Activated naive CD8-positive, alpha-beta T cell (primary cell): ENCODE data around the gene CCDC191.

Experiments used
- H3K27ac Mint-ChIP-seq: one replicate; pipeline ENCODE4 v1.8.0; 2021; ENCODE audit warnings: mixed read lengths
- H3K27me3 Mint-ChIP-seq: one replicate; pipeline ENCODE4 v1.8.0; 2021; ENCODE audit warnings: mixed read lengths
- H3K36me3 Mint-ChIP-seq: one replicate; pipeline ENCODE4 v1.8.0; 2021; ENCODE audit warnings: mixed read lengths
- H3K4me1 Mint-ChIP-seq: one replicate; pipeline ENCODE4 v1.8.0; 2021; ENCODE audit warnings: low read depth, mixed read lengths
- H3K4me3 Mint-ChIP-seq: one replicate; pipeline ENCODE4 v1.8.0; 2021; ENCODE audit warnings: mild to moderate bottlenecking, mixed read lengths
- H3K9me3 Mint-ChIP-seq: one replicate; pipeline ENCODE4 v1.8.0; 2021; ENCODE audit warnings: low read depth, mixed read lengths

The CCDC191 gene

GRCh38 chr3:114079761-114080160 lies 23.4 kb upstream of the CCDC191 start:
- no peak overlapping the region for H3K4me3 Mint-ChIP-seq
- H3K36me3 Mint-ChIP-seq = peaks cover 25% of the 10 kb centered on the region
- H3K27ac Mint-ChIP-seq = no peak overlapping the region
- H3K27me3 Mint-ChIP-seq = no peaks in the 10 kb centered on the region
- no peaks in the 10 kb centered on the region for H3K4me1 Mint-ChIP-seq
- no peaks in the 10 kb centered on the region for H3K9me3 Mint-ChIP-seq

- no peak overlapping the region for H3K27ac Mint-ChIP-seq
- no peaks in the 10 kb centered on the region for H3K4me1 Mint-ChIP-seq
- H3K9me3 Mint-ChIP-seq = no peaks in the 10 kb centered on the region
- peaks cover 25% of the 10 kb centered on the region for H3K36me3 Mint-ChIP-seq
- no peak overlapping the region for H3K4me3 Mint-ChIP-seq
- no peaks in the 10 kb centered on the region for H3K27me3 Mint-ChIP-seq
Measured at GRCh38 chr3:114078126-114078525, 21.8 kb upstream of the CCDC191 start.

GRCh38 chr3:114076711-114077110 lies 20.4 kb upstream of the CCDC191 start:
- H3K9me3 Mint-ChIP-seq = no peaks in the 10 kb centered on the region
- H3K36me3 Mint-ChIP-seq = peaks cover 33% of the 10 kb centered on the region
- no peak overlapping the region for H3K27ac Mint-ChIP-seq
- H3K27me3 Mint-ChIP-seq = no peaks in the 10 kb centered on the region
- no peak overlapping the region for H3K4me3 Mint-ChIP-seq
- no peaks in the 10 kb centered on the region for H3K4me1 Mint-ChIP-seq

DNA sequence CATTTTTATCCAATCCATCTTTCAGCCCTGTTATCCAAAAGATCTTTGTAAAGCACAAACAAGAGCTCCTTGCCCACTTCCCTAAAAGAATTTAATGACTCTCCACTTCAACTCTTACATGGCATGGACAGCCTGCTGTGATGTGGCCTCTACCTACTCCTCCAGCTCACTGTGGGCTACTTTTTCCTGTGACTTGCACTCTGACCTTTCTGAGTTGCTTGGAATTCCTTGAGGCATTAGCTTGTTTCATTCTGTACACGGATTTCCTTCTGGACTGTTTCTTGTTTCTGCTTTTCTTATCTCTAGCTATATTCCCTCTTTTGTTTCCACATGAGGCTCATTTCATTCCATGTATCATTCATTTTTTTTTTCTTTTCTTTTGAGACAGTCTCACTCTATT lies 15.5 kb upstream of the CCDC191 start:
- Mint-ChIP-seq H3K4me1 (no peaks in the 10 kb centered on the region), H3K36me3 (peaks cover 37% of the 10 kb centered on the region), H3K27ac (no peak overlapping the region), H3K4me3 (no peak overlapping the region), H3K9me3 (no peaks in the 10 kb centered on the region), H3K27me3 (no peaks in the 10 kb centered on the region)

DNA sequence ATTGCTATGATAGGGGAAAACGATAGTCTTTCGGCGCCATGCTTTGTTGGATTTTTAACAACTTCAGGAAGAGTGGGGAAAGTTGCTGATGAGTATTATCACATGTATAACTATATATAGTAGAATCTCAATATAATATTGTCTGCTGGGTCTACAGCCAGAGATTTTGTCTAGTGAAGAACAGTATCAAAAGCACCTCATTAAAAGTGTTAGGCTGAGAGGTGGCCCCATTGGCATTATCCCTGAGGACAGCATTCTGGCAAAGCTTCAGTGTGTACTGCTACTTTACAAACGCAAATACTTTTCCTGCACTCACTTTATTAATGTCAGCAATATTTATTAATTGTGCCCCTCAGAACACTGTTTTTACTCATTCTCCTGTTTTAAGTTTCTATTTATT lies 12.0 kb upstream of the CCDC191 start:
- H3K27ac Mint-ChIP-seq = no peak overlapping the region
- peaks cover 11% of the 10 kb centered on the region for H3K4me1 Mint-ChIP-seq
- H3K4me3 Mint-ChIP-seq = no peak overlapping the region
- H3K9me3 Mint-ChIP-seq = no peaks in the 10 kb centered on the region
- no peaks in the 10 kb centered on the region for H3K27me3 Mint-ChIP-seq
- peaks cover 25% of the 10 kb centered on the region for H3K36me3 Mint-ChIP-seq

GRCh38 chr3:114067804-114068203 lies 11.5 kb upstream of the CCDC191 start:
- Mint-ChIP-seq H3K36me3 (peaks cover 24% of the 10 kb centered on the region), H3K4me1 (peaks cover 13% of the 10 kb centered on the region), H3K27me3 (no peaks in the 10 kb centered on the region), H3K4me3 (no peak overlapping the region), H3K27ac (no peak overlapping the region), H3K9me3 (no peaks in the 10 kb centered on the region)

GRCh38 chr3:114060906-114061655 lies 4.8 kb upstream of the CCDC191 start:
- Mint-ChIP-seq H3K27ac (no peak overlapping the region), H3K4me3 (no peak overlapping the region), H3K36me3 (peaks cover 5% of the 10 kb centered on the region)

GRCh38 chr3:114058646-114059045 lies 2.3 kb upstream of the CCDC191 start:
- Mint-ChIP-seq H3K4me3 (peak overlapping the region; percentile 99), H3K4me1 (peaks cover 60% of the 10 kb centered on the region), H3K27me3 (no peaks in the 10 kb centered on the region), H3K9me3 (no peaks in the 10 kb centered on the region), H3K36me3 (peaks cover 3% of the 10 kb centered on the region), H3K27ac (no peak overlapping the region)

More at GRCh38 chr3:114060906-114061655, 4.8 kb upstream of the CCDC191 start:
- Mint-ChIP-seq H3K9me3 (no peaks in the 10 kb centered on the region), H3K27me3 (no peaks in the 10 kb centered on the region), H3K4me1 (peaks cover 60% of the 10 kb centered on the region)

- Mint-ChIP-seq H3K9me3 (no peaks in the 10 kb centered on the region), H3K27me3 (no peaks in the 10 kb centered on the region), H3K4me3 (peak overlapping the region; percentile 99), H3K27ac (peak overlapping the region; percentile 97), H3K4me1 (peaks cover 52% of the 10 kb centered on the region), H3K36me3 (peaks cover 3% of the 10 kb centered on the region)
Measured at GRCh38 chr3:114057011-114057347, 653 bp upstream of the CCDC191 start.

DNA sequence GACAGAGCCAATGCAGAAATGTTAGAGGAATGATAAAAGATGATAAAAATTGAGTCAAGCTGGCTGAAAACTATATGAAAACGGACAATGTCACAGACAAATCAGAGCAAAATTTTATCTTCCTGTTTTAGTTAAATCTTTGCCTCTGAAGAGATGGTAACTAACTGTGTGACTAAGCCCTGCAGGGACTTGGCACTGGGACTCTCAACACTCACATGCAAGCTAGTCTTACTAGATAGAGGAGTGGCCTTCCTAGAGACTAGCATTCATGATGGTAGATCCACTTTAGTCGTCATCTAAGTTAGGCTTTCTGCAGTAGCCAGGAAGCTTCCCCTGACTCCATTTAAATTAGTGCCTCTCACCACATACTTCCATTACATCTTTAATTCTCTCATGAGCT lies 4.1 kb downstream of the CCDC191 start:
- H3K27ac Mint-ChIP-seq = no peak overlapping the region
- H3K27me3 Mint-ChIP-seq = peaks cover 2% of the 10 kb centered on the region
- H3K4me1 Mint-ChIP-seq = peaks cover 13% of the 10 kb centered on the region
- no peaks in the 10 kb centered on the region for H3K9me3 Mint-ChIP-seq
- peaks cover 4% of the 10 kb centered on the region for H3K36me3 Mint-ChIP-seq
- no peak overlapping the region for H3K4me3 Mint-ChIP-seq

DNA sequence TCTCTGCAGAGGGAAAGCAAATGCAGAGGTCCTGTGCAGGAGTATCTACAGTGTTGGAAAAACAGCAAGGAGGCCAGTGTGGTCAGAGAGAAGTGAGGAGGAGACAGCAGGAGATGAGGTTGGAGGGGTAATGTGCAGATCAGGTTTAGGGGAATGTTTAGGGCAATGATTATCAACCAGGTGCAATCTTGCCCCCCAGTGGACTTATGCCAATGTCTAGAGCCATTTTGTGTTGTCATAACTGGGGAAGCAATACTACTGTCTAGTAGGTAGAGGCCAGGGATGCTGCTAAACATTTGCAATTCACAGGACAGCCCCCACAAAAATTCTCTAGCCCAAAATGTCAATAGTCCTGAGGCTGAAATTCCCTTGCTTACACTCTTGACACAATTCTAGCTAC lies 13.1 kb downstream of the CCDC191 start:
- Mint-ChIP-seq H3K9me3 (no peaks in the 10 kb centered on the region), H3K36me3 (peaks cover 11% of the 10 kb centered on the region), H3K4me1 (no peaks in the 10 kb centered on the region), H3K27ac (no peak overlapping the region), H3K4me3 (no peak overlapping the region), H3K27me3 (no peaks in the 10 kb centered on the region)

DNA sequence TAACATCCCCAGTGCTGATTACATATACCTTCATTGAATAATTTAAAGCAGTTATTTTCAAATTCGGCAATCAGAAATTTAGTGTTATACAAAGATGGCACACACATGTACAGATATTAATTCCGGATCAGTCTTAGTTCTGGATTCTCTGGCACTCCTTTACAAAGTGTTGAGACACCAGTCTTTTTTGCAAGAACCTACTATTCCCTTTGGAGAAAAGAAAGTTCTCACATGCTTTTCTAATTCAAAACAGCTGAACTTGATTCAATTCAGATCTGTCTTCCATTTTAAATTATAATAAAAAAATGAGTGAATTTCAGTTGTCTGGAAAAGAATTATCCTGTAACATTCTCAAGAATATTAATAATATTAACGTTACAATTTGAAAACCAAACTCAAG lies 20.4 kb downstream of the CCDC191 start:
- no peaks in the 10 kb centered on the region for H3K4me1 Mint-ChIP-seq
- H3K9me3 Mint-ChIP-seq = no peaks in the 10 kb centered on the region
- H3K36me3 Mint-ChIP-seq = peaks cover 13% of the 10 kb centered on the region
- no peak overlapping the region for H3K4me3 Mint-ChIP-seq
- no peaks in the 10 kb centered on the region for H3K27me3 Mint-ChIP-seq
- H3K27ac Mint-ChIP-seq = no peak overlapping the region

GRCh38 chr3:114034787-114035545 lies 21.4 kb downstream of the CCDC191 start:
- Mint-ChIP-seq H3K4me3 (no peak overlapping the region), H3K27me3 (no peaks in the 10 kb centered on the region), H3K36me3 (peaks cover 13% of the 10 kb centered on the region), H3K4me1 (no peaks in the 10 kb centered on the region), H3K27ac (no peak overlapping the region), H3K9me3 (no peaks in the 10 kb centered on the region)

- Mint-ChIP-seq H3K36me3 (peaks cover 11% of the 10 kb centered on the region), H3K4me1 (no peaks in the 10 kb centered on the region), H3K27ac (no peak overlapping the region), H3K4me3 (no peak overlapping the region), H3K27me3 (no peaks in the 10 kb centered on the region), H3K9me3 (no peaks in the 10 kb centered on the region)
Measured at GRCh38 chr3:114034211-114034610, 22.1 kb downstream of the CCDC191 start.

GRCh38 chr3:114033721-114034120 lies 22.6 kb downstream of the CCDC191 start:
- Mint-ChIP-seq H3K36me3 (peaks cover 13% of the 10 kb centered on the region), H3K9me3 (no peaks in the 10 kb centered on the region), H3K4me1 (no peaks in the 10 kb centered on the region), H3K27me3 (no peaks in the 10 kb centered on the region), H3K4me3 (no peak overlapping the region), H3K27ac (no peak overlapping the region)

GRCh38 chr3:114026331-114026730 lies 30.0 kb downstream of the CCDC191 start:
- H3K36me3 Mint-ChIP-seq = peaks cover 2% of the 10 kb centered on the region
- no peak overlapping the region for H3K4me3 Mint-ChIP-seq
- no peaks in the 10 kb centered on the region for H3K9me3 Mint-ChIP-seq
- no peaks in the 10 kb centered on the region for H3K27me3 Mint-ChIP-seq
- H3K27ac Mint-ChIP-seq = no peak overlapping the region
- no peaks in the 10 kb centered on the region for H3K4me1 Mint-ChIP-seq
